Stimulated activated CD8-positive, alpha-beta memory T cell treated with anti-CD3 and anti-CD28 coated beads, Interleukin-15, amount 100 ng/mL, for 4 hours (primary cell): ENCODE results near the gene SIAH3.

ENCODE experiments used
- DNase-seq, 2 donors: peaks; one replicate each; pipeline ENCODE4 v3.0.0-alpha.2; 2020; ENCODE audit warnings: low read depth in 2 of 2

SIAH3 gene

DNA sequence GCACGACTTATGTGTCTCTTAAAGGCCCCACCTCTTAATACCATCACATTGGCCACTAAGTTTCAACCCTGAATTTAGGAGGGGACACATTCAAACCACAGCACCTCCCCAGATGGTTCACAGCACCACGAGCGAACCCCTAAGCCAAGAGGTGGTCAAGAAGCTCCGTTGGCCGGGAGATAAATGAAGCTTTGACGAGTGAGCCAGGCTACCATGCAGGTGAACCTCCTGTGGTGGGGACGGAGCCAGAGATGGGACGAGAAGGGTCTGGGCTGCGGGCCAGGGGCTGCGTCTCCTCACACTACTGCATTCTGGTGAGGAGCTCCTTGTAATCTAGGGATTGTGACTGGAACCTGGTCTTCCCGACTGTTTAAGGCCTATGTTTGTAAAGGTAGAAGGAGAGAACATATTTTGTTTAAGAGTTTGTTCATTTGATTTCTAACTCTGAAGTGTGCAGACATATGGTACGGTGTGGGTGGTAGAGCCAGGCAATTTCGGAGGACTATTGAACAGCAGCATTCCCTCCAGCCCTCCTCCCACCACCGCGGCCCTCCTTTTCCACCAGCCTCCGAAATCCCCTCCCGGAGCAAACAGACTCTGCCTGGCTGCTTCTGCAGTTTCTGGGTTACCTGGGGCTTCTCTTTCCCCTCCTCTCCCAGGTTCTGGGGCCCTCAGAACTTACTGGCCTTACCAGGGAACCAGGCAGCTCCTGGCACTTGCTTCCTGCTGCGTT, 31.3 kb downstream of the SIAH3 start:
- DNase-seq = no peak

DNA sequence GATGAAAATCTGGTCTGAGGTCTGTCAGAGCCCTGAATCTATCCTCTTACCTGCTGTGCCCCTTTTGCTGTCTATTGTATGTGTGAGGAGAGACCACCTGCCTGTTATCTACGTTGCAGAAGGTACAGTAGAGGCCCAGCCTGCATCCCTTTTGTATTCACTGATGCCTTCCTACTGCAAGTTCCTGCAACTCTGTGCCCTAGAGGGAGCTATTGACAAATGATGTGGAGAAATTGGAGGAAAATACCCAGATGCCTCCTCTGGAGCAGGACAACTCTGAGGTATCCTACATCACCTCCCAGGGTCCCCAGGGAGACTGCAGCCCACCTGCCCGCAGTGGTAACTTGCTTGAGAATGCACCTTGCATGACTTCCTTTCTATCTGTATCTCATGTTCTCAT, 33.7 kb downstream of the SIAH3 start:
- no peak for DNase-seq

DNA sequence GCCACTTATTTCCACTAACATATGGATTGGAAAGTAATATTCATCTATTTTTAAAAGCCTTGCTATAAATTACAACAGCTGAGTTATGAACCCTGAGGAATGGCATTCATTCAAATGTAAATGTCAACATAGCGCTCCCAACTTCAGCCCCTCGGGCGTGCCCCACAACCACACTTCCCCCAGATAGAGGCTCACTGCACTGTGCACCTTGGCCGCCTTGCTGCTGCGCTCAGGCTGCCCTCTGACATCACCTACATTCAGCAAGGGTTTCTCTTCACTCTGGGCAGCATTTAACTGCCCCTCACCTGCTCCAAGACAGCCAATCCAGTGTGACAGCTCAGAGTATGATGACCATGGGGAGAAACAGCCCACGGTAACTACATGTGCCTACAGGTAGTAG, 35.1 kb downstream of the SIAH3 start:
- no peak for DNase-seq

DNA sequence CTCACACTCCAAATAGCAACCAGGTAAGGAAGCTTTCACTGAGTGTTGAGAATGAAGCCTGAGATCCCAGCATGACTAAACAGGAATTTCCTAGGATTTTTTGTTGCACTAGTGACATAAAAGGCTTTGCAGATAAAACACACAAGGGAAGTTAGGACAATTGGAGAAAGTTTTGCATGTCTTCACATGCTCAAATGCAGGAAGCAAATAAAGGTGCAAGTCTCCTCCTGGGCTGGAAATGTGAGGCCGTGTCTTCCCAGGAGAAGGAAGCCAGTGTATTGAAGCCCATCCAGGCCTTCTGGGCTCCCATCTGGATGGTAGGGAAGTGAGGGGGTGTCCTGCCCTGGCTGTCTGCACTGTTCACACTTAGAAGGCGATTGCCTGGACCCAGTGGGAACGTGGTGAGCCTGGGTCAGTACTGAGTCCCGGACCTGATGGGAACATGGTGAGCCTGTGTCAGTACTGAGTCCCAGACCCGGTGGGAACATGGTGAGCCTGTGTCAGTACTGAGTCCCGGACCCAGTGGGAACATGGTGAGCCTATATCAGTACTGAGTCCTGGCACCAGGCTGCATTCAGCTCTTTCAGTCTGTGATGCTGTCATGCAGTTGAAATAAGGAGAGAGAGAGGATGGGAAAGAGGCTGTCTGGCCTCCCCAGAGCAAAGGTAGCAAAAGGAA, 38.7 kb downstream of the SIAH3 start:
- no peak for DNase-seq

DNA sequence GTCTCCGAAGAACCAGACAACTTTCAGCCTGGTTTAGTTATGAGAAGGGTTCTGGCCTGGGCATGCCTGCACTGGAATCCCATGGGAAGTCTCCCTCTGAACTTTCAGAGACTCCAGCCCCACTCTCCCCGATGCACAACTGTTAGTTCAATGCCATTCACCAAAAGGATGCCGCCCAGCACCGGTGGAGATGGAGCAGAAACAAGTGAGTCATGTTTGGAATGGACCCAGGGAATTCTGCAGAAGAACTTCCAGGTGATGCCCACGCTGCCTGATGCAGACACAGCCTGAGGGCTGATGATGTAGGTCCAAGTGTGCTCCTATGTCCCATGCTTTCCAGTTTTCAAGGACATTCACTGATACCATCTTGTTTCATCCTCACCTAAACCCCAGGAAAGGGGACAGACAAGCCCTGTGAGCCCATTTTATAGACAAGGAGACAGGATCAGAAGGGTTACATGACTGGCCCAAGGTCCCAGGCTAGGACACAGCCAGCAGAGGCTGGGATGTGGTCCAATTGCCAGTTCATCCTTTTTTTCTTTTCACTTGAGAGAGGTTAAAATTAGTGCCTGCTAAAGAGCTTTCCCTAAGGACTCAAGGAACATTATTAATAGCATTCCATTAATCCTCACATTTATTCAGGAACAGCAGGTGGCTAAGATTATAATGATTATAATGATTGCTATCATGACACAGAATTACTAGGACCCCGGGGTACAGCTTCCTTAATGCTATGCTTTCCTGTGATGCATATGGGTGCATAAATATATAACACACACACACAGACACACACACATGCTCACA, 39.5 kb downstream of the SIAH3 start:
- no peak for DNase-seq

DNA sequence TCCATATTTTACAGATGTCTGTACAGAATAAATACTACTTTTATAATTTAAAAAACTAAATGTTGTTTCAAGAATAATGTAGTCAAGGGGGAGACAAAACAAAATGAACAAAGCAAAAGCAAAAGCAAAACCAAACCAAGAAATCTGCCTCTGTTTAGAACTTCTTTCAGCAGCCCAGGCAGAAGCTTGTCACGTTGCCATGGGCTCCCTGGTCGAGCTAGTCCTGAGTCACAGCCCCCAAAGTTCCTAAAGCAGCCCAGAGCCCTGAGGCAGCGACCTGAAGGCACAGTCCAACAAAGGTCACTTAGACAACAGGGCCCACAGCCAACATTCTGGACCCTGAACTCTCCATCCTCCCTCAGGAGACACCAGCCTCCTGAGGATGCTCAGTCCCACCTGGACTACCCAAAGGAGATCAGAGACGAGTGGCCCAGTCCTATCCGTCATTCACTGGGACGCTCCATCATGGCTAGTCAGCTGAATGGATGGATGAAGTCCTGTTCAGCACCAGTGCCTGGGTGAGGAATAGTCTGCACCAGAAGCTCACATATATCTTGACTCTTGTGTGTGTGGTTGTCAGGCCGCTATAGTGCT, 41.7 kb downstream of the SIAH3 start:
- no peak for DNase-seq

DNA sequence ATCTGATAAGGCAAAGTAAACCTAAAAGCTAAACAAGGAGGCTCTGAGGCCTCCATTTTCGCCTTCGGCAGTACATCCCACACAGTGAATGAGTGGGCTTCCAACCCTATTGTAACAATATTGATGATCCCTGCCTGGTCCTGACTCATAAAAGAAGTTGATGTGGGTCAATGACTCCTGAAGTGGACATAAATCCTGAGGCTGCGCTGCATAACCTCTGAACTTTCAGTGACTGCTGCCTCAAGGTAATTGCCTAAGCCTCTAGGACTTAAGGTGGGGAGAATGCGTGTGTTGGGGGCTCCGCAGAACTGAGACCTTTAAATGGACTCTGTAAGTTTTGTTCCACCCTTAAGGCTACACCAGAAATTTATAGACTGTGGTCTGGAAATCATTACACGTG, 42.6 kb downstream of the SIAH3 start:
- DNase-seq = no peak

DNA sequence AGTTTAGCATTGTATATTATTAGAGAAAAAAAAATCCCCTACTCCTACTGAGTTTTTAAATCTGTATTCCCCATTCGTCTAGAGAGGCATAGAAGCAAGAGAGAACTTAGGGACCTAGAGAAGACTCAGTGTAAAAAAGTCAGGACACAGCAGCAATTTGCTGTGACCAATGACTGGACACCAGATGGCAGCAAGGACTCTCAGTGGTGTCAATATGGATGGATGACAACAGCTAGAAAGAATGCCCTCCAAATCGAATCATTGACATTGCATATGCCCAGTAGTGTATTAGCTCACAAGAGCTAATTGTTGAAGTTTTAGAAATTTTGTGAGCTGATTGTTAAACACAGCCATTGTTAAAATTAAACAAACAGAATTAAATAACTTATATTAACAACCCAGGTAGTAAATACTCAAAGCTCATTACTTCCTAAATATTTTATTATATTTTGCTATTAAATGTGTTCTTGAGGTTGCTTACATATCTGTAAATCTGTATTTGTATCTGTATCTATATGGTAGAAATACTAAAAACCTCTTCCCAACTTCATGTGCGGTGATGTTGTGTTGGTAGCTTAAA, 43.9 kb downstream of the SIAH3 start:
- no peak for DNase-seq

DNA sequence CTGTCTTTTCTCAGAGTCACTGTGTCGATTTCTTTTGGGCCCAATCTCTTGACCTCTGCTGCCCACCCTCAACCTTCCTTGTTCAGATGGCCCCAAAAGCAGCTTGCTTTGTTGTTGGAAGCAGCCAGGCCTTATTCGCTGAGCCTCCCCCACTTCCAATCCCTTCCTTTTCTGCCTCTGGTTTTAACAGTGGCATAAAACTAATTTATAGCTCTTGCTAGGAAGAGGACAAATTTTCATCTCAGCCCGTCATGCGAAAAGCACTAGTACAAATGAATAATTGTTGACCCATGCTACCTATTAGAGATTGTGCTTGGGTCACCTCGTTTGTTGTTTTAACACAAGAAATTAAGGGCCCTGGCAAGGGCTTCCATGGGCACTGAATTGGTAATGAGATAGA, 51.1 kb downstream of the SIAH3 start:
- no peak for DNase-seq

DNA sequence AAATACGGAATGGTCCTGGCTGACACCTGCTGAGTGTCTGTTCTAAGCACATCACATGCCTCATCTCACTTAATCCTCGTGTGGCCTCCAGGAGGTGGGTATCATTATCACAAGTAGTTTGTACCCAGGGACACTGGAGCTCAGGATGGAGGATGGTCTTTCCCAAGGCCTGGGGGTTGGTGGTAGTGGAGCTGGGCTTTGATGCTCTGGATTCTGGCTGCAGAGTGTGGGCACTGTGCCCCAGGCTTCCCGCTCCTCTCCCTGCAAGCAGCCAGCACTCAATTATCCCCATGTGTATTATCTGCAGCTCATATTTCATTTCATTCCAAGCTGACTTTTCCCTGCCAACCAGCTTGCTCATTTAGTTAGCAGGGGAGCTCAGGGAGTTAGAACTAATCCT, 52.1 kb downstream of the SIAH3 start:
- DNase-seq = no peak

DNA sequence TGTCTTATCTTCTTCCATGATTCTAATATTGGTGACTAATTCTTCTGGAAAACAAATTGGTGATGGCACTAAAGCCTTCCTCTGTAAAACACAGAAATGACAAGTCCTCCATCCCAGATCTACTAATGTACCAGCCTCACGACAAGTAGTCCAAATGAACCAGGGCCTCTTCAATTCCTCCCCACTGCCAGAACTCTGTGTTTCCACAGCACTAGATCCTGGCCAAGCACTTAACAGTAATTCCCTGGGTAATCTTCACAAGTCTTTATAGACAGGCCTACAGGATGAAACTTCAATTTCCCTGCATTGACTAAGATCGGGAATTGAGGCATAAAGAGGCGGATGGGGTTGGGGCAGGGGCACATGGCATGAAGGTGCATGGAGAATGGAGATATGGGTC, 52.7 kb downstream of the SIAH3 start:
- no peak for DNase-seq

DNA sequence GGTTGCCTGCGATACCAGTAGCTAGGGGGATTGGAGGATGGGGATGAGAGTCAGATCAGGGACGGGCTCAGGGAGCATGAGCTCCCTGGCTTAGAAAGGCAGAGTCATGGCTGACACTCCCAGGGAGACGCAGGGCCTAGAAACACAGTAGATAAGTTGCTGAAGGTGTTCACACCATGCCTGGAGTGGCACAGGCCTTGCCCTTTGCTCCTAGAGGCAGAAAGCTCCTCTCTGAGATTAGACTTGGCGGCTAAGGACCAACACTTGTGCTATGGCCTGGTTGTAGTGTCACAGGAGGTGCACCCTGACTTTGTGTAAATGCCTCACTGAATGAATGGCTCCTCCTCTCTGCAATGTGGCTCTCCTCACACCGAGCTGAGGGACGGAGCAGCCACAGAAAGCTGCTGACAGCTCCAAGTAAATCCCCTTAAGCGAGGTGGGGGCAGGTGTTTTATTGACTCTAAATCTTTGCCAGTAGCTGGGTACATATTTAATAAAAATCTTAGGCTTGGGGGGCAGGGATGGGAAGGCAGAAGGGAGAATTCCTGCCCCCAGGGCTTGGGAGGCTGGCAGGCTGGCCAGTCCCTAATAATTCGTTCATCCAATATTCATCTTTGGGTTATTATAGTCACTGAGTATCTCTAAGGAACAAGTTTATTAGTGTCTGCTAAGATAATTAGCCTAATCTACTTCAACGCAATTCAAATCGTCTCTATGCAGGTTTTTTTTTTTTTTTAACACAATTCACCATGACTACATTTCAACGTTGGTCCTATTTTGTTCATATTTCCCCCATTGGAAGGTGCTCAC, 54.9 kb downstream of the SIAH3 start:
- DNase-seq = no peak

DNA sequence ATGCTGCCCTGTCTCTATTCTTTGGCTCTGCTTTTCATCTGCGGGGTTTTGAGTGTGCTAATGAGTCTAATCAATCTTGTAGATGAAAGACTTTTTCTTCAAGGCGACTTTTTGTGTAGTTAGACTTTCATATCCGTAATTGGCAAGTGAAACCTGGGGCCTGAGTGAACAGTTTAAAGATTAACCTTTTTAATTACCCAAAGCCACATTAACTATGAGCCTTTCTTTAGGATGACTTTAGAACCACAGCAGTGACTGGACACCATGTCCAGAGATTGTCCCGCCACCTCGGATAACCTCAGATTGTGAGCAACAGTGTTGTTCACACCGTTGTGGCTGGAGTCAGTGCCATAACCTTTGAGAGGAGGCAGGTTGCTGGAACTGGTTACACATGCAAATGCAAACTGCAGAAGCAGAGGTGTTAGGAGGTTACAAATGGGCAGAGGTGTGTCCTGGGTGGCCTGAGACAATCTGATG, 58.7 kb downstream of the SIAH3 start:
- DNase-seq = no peak

DNA sequence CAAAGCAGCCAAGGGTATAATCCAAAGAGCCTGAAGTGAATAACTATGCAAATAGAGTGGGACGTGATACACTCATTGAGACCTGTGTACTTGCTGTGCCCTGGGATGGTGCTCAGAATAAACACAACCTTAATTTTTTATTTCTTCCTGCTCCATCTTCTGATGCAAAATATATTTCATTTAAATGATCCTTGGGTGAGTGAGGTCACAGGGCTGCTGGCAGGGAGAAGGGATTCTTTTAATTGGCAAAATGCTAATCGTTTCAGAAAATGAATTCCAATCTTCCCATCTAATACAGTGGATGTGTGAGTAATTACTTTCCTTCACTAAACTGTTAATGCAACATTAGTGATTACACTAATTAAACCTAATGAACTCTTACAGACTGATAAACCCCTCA, 63.5 kb downstream of the SIAH3 start:
- DNase-seq = no peak

DNA sequence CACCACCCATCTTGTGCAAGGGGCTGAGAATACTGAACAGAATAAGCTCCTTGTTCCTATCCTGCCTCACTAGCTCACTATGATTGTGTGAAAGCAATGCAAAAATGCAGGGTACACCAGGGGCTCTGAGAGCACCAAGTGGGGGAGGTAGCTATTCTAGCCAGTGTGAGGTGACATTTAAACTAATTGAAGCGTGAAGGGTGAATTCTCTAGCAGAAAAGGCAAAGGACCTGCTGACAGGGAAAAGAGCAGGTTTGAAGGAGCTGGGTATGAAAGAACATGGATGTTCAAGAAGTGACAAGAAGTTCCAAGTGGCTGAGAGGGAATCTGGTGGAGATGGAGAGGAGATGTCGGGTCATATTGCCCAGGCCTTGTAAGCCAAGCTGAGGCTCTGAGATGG, 64.2 kb downstream of the SIAH3 start:
- DNase-seq = no peak

DNA sequence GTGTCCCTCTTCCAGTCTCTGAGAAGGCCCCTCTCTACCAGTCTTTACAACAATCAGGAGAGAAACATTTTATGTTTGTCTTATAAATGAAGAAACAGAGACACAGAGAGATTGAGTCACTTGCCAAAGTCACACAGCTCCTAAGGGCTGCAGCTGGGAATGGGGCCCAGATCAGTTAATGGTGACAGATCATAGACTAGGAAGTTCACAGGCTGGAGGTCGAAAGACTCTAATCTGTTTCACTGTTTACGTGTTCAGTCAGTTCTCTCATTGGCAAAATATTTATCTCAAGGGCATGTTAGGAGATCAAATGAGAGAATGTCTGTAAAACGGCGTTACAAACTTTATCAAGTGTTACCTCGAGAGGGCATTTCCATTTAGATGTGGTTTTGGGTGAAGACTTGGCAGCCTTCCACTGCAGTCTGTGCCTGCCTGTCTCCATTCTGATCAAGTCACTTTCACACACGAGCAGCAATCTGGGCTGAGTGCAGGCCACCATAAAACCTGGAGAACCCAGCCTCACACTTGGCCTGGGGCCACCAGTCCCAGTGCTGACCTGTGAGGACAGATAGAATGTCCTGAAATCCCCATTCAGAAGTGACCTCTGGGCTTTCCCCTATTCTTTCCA, 65.1 kb downstream of the SIAH3 start:
- no peak for DNase-seq

DNA sequence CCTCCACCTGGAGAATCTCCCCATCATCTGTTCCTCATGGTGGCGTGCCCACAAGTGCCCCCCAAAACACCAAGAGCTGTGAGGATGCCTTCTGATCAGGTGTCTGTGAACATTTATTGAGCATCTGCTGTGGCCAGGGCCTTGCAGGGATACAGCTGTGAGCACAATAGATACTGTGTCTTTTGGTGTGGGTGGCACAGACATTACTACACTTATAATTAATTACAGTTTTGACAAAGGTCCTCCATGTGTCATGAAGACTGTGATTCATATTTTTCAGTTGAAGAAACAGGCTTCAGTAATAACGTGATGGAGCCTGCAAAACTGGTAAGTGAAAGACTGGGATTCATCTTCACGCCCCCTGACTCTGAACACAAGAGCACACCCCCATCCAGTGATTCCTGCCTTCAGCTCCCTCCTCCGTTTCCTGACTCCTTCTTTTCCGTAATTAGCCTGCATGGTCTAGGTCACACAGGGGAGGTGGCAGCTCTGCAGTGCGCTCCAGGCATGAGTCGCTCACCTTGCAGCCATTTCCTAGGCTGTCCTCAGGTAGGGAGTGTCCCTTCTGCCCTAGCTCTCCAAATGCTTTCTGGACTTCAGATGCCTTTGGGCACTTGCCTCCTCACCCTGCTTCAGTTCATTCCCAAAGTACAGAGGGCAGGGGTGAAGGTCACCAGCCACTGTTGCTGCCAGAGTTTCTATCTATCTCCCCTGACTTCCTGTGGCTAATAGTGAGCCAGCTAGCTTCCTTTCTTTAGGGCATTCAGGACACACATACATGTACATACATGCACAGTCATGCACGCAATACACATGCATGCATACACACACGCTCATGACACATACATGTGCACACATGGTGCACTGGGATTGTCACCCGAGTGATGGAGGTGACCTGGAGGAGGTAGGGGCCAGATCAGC, 66.5 kb downstream of the SIAH3 start:
- DNase-seq = no peak

DNA sequence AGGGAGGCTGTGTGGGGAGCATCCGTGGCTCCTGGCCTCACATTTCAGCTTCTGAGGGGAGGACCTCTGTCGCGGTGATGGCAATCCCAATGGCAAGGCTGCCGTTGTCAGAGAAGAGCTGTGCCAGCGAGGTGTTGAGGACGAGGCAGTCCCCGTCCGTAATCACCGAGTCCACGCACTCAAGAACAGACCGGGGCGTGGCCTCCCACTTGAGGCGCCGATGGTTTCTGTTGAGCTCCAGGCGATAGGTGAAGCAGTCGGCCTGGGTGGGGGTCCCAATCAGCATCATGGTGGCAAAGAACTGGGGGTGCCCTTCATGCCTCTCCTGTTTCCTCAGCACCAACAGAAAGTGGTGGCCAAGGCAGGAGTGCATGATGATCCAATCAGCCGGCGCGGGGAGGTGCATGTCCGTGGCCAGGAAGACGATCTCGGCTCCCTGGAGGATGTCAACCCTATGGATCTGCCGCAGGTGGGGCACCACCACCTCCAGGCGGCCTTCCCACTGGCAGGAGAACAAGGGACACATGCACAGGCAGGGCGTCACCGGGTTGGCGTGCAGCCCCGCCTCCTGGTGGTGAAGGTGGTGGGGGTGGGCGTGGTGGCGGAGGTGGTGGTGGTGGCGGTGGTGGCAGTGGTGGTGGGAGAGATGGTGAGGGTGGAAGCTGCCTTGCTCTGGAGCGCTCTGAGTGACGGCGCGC, 68.1 kb downstream of the SIAH3 start:
- DNase-seq = no peak
